Colonic mucosa (tissue), 4 donors: Measurements from ENCODE around the gene GLIPR2. TPM values are rescaled to one million over a fixed set of nuclear protein-coding genes. Genes with fewer than 3 reads are reported as not detected.
"Not testable (repeated sequence)": the region's sequence is repeated elsewhere in the genome, so short reads cannot be mapped to it uniquely, and the experiment has no call there.

Experiments used
- DNase-seq: peaks from one replicate; pipeline ENCODE4 v3.0.0-alpha.2; 2020
- H3K27ac ChIP-seq: fragments of 200-600 bp; one replicate; pipeline ENCODE4 v1.8.0; 2021
- H3K27me3 ChIP-seq: fragments of 200-600 bp; one replicate; pipeline ENCODE4 v1.8.0; 2021
- H3K36me3 ChIP-seq: fragments of 200-600 bp; one replicate; pipeline ENCODE4 v1.8.0; 2021
- H3K4me1 ChIP-seq: fragments of 200-600 bp; one replicate; pipeline ENCODE4 v1.8.0; 2021; ENCODE audit warnings: mild to moderate bottlenecking
- H3K4me3 ChIP-seq: fragments of 200-600 bp; one replicate; pipeline ENCODE4 v1.8.0; 2021
- H3K9ac ChIP-seq, 2 donors: one replicate each; pipeline ENCODE4 v1.7.0; 2013; ENCODE audit warnings: control low read depth in 2 of 2, low read depth in 2 of 2, low read length in 2 of 2
- H3K9me3 ChIP-seq: fragments of 200-600 bp; one replicate; pipeline ENCODE4 v1.8.0; 2021
- intact Hi-C: fragments of 100-400 bp; cut with DNase I; formaldehyde crosslinking; loops from one replicate; pipeline ENCODE4 v1.14.1; 2022
- total RNA-seq, 2 donors: library from RNA; stranded (reverse); fragmentation: NEBNext Ultra II Directional in 1 of 2; extraction: Animal tissue kit (Norgen Biotek cat#: 25700) in 1 of 2; gene quantifications; one replicate each; pipeline ENCODE4 v1.2.1, GENCODE V29; 2021
- TF ChIP-seq, protein P1 (sequence below): fragments of 200-600 bp; IDR thresholded peaks from one replicate; pipeline ENCODE4 v1.8.0; 2022; ENCODE audit warnings: antibody characterized with exemption, mild to moderate bottlenecking
- donor health status: healthy.
- donor health status: DM: no; HTN: no; CAD: no.
- donor health status: DM: no; HTN: no; CAD: no.

Gene GLIPR2
- total RNA-seq, 2 donors from 2014 or later, result 33.1 to 44.9 TPM

DNA sequence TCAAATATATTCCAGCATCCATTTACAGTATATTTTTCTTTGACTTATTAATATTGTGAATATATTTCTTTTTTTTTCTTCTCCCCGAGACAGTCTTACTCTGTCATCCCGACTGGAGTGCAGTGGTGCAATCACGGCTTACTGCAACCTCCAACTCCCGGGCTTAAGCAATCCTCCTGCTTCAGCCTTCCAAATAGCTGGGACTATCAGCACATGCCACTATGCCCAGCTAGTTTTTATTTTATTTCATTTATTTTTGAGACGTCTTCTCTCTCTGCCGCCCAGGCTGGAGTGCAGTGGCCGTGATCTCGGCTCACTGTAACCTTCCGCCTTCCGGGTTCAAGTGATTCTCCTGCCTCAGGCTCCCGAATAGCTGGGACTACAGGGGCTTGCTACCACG lies 7.4 kb upstream of the GLIPR2 start:
- intact Hi-C loops, result no loop called here
- H3K36me3 ChIP-seq, result no peaks in the 10 kb centered on the region
- no peaks in the 10 kb centered on the region for H3K9me3 ChIP-seq
- no peak for DNase-seq
- H3K4me3 ChIP-seq, result no peak overlapping the region
- no peaks in the 10 kb centered on the region for H3K27me3 ChIP-seq
- H3K4me1 ChIP-seq, result peaks cover 23% of the 10 kb centered on the region
- TF ChIP-seq, protein P1, sequence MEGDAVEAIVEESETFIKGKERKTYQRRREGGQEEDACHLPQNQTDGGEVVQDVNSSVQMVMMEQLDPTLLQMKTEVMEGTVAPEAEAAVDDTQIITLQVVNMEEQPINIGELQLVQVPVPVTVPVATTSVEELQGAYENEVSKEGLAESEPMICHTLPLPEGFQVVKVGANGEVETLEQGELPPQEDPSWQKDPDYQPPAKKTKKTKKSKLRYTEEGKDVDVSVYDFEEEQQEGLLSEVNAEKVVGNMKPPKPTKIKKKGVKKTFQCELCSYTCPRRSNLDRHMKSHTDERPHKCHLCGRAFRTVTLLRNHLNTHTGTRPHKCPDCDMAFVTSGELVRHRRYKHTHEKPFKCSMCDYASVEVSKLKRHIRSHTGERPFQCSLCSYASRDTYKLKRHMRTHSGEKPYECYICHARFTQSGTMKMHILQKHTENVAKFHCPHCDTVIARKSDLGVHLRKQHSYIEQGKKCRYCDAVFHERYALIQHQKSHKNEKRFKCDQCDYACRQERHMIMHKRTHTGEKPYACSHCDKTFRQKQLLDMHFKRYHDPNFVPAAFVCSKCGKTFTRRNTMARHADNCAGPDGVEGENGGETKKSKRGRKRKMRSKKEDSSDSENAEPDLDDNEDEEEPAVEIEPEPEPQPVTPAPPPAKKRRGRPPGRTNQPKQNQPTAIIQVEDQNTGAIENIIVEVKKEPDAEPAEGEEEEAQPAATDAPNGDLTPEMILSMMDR, result no peak
- no peak overlapping the region for H3K27ac ChIP-seq
- no peak overlapping the region for H3K9ac ChIP-seq

DNA sequence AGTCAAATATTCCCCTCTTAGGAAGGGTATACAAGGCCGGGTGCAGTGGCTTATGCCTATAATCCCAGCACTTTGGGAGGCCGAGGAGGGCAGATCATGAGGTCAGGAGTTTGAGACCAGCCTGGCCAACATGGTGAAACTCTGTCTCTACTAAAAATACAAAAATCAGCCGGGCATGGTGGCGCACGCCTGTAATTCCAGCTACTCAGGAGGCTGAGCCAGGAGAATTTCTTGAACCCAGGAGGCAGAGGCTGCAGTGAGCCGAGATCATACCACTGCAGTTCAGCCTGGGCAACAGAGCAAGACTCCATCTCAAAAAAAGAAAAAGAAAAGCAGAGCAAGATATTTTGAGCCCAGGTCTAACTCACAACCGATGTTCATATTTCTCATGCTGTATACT lies 4.9 kb upstream of the GLIPR2 start:
- intact Hi-C loops, H3K36me3 ChIP-seq, H3K4me3 ChIP-seq, H3K9me3 ChIP-seq, H3K27me3 ChIP-seq, H3K27ac ChIP-seq, DNase-seq, H3K9ac ChIP-seq: not testable (repeated sequence)
- peaks cover 13% of the 10 kb centered on the region for H3K4me1 ChIP-seq

DNA sequence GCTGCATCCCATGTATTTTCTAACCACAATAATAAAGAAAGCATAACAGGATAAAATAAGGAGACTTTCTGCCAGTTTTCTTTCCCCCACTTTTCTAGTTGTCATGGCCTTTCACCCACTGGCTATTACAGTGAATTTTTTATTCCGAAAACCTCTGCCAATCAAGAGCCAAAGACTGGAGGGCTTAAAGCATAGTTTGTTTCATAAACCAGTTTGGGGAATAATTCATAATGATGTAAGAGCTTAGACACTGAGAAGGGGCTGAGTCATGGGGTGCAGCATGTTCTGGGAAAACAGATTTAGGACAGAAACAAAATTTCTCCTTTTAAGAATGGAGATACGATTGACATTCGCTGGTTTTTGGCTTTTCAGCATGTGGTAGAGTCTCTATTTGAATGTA lies 4.4 kb upstream of the GLIPR2 start:
- Histone ChIP-seq H3K9me3 (no peaks in the 10 kb centered on the region), H3K36me3 (no peaks in the 10 kb centered on the region), H3K9ac (no peak overlapping the region), H3K27me3 (no peaks in the 10 kb centered on the region), H3K4me3 (no peak overlapping the region), H3K27ac (no peak overlapping the region), H3K4me1 (peaks cover 10% of the 10 kb centered on the region)
- TF ChIP-seq, protein P1, result no peak
- DNase-seq, result no peak
- intact Hi-C loops, result no loop called here

DNA sequence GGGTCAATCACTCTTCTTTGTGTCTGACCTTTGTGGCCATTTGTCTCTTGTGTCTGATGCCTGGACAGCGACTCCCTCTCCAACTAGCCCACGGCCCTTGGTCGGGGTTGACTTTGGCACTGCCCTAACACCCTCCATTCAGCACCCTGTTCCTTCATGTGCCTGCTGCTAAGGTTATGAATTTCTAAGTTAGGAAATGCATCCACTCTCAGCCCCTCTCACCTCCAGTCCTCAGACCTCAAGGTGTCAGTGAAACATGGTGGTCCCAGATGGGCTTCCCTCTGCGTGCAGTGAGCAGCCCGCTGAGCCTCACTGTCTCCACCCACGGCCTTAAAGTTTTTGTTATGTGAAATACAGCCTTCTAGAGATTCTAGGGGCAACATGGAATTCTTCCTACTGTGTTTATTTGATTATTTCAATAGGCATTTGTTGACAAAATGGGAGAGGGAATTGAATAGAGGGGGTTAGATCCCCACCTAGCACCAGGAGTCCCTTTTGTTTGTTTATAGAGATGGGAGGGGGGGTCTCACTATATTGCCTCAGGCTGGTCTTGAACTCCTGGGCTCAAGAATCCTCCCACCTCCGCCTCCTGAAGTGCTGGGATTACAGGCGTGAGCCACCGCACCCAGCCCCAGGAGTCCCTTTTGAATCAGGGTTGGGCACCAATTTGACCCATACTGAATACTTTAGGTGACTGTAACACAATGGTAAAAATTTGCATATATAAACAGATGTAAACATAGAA lies 1.6 kb upstream of the GLIPR2 start:
- H3K27ac ChIP-seq, result no peak overlapping the region
- no peak for DNase-seq
- H3K9me3 ChIP-seq, result no peaks in the 10 kb centered on the region
- H3K36me3 ChIP-seq, result no peaks in the 10 kb centered on the region
- no peak overlapping the region for H3K4me3 ChIP-seq
- TF ChIP-seq, protein P1, result no peak
- intact Hi-C loops, result no loop called here
- H3K4me1 ChIP-seq, result peaks cover 3% of the 10 kb centered on the region
- no peak overlapping the region for H3K9ac ChIP-seq
- H3K27me3 ChIP-seq, result no peaks in the 10 kb centered on the region

DNA sequence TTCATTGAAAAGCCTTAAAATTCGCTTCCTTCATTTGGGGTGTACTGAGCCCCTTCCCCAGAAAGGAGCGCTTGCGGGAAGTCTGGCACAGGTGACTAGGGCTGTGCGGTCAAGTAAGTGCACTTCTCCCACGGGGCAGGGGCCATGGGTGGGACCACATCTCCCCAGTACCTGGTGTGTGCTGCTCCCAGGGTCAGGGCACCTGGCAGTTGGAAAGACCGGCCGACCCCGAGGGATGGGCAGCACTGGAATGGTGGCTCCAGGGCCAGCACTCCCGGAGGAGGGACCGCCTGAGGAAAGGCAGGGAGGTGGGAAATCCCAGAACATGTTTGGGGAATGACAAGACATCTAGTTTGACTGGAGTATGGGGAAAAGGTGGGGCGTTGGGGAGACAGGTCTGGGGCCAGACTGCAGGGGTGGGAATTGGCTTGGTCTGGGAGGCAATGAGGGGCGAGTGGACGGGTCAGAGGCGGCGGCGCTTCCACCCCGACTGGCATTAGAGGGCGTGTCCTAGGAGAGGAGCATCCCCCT lies 727 bp upstream of the GLIPR2 start:
- Histone ChIP-seq H3K36me3 (no peaks in the 10 kb centered on the region), H3K9ac (peak overlapping the region; percentile 61 to 83), H3K4me1 (peaks cover 3% of the 10 kb centered on the region), H3K9me3 (no peaks in the 10 kb centered on the region), H3K27ac (peak overlapping the region; percentile 76), H3K27me3 (no peaks in the 10 kb centered on the region), H3K4me3 (peak overlapping the region; percentile 94)
- TF ChIP-seq, protein P1, result no peak
- DNase-seq, result peak; percentile 53
- intact Hi-C loops, result no loop called here

DNA sequence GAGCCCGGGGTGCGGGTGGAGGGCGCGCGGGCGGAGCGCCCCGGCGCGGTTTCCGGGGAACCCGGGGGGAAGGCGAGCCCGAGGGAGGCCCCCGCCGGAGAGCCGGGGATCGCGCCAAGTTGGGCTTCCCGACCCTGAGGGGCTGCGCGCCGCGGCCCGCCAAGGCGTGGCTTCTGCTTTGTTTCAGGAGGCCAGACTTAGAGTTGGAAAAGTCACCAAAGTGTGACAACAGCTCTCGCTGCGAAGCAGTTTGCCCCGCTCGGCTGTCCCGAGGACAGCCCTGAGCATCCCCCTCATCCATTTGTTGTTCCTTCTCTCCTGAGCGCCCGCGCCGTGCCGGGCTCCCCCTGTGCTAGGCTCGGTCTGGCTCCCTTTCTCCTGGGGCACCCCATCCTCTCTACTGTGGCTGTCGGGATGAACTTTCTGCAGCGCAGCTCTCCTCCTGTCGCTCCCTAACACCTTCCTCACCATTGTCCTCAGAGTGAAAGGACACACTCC lies 410 bp downstream of the GLIPR2 start:
- Histone ChIP-seq H3K4me3 (peak overlapping the region; percentile 94), H3K4me1 (peaks cover 8% of the 10 kb centered on the region), H3K9me3 (no peaks in the 10 kb centered on the region), H3K36me3 (no peaks in the 10 kb centered on the region), H3K27me3 (no peaks in the 10 kb centered on the region), H3K27ac (peak overlapping the region; percentile 76), H3K9ac (peak overlapping the region; percentile 83 to 92)
- intact Hi-C loops, result no loop called here
- TF ChIP-seq, protein P1, result no peak
- no peak for DNase-seq
